Activated T-cell treated with anti-CD3 and anti-CD28 coated beads, Interleukin-2, amount 50 U/mL, for 1 hour (primary cell): ENCODE data around the gene LRP2BP.
"Not testable (repeated sequence)": the region's sequence is repeated elsewhere in the genome, so short reads cannot be mapped to it uniquely, and the experiment has no call there.

ENCODE experiments used
- DNase-seq: peaks from one replicate; pipeline ENCODE4 v3.0.0-alpha.2; 2020

LRP2BP gene

DNA sequence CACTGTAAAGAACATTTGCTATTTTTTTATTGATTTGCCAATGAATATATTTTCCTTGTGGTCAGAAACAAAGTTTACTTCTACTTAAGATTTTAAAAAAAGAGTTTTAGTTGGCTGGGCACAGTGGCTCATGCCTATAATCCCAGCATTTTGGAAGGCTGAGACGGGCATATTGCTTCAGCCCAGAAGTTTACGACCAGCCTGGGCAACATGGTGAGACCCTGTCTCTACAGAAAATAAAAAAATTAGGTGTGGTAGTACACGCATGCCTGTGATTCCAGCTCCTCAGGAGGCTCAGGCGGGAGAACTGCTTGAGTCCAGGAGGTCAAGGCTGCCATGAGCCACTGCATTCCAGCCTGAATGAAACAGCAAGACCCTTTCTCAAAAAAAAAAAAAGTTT lies 36.8 kb downstream of the LRP2BP start:
- no peak for DNase-seq

DNA sequence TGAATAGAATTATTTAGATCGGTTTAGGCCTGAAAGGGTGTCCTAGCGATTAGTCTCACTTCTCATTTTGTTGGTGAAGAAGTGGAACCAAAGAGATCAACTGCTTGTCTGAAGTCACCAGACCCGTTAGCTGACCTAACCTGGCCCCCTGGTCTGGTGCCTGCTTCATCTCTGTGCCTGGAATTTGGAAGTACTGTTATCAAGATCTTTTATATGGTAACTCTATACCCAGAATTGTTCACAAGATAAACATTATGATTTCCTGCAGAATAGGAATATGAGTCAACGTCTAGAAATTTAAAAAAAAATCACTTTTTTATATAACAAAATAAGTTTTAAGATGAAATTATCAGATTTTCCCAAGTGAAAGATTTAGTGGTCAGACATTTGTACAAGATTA lies 37.2 kb downstream of the LRP2BP start:
- no peak for DNase-seq

- DNase-seq: no peak
Observed at GRCh38 chr4:185357733-185358440, 37.8 kb downstream of the LRP2BP start.

GRCh38 chr4:185357211-185357610 lies 38.5 kb downstream of the LRP2BP start:
- no peak for DNase-seq

DNA sequence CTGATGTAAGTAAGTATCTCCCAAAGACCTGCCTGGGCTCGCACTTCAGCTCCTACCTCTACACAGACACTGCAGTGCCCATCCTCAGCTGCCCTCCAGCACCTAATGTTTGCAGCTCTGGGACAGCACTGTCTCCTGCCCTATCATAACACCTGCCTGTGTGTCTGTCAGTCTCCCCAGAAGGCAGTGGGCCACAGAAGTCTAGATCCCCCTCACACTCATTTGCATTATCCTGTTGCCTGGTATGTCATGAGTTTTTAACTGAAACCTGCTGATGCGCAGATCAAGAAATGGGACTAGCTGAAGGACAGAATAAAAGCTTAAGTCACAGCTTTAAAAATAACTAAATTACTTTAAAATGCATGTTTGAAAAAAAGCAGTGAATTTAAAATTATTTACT lies 43.0 kb downstream of the LRP2BP start:
- no peak for DNase-seq

- no peak for DNase-seq
Observed at GRCh38 chr4:185352202-185352601, 43.5 kb downstream of the LRP2BP start.

DNA sequence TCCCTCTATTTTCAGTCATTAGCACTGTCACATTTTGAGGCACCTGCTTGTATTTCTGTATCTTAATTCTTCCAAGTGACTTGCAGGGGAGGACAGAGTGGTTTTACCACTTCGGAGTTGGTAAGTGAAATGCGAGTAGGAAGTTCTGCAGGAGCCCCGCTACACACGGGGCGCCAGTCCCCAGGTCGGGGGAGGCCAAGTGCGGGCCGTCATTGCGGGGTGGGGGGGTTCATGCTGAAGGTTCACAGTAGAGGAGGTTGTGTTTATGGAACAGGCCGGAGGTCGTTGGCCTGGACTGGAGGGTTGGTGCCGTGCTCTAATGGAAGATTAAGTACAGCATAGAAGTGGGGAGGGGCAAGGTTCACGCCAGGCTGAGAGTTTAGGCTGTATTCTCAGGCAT lies 44.0 kb downstream of the LRP2BP start:
- no peak for DNase-seq

DNA sequence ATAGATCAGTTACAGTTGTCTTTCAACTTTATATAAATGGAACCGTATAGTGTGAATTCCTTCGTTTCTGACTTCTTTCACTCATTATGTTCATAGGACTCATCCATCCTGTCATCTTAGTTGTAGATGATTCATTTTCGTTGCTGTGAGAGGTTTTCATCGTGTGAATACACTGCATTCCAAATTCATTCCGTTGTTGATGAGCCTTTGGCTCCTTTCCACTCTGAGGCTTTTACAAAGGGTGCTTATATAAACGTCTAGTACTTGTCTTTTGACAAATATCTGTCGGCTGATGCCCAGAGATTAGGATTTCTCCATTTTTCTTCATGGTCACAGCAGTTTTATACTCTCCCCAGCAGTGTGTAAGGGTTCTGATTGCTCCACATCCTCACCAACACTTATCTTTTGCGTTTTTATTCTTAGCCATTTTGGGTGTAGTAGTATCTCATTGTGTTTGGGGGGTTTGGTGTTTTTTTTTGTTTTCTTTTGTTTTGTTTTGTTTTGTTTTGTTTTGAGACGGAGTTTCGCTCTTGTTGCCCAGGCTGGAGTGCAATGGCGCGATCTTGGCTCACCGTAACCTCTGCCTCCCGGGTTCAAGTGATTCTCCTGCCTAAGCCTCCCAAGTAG lies 48.6 kb downstream of the LRP2BP start:
- no peak for DNase-seq

GRCh38 chr4:185344743-185345538 lies 50.8 kb downstream of the LRP2BP start:
- DNase-seq: no peak

GRCh38 chr4:185343726-185344581 lies 51.8 kb downstream of the LRP2BP start:
- DNase-seq: no peak

- no peak for DNase-seq
Observed at GRCh38 chr4:185341841-185342240, 53.9 kb downstream of the LRP2BP start.

DNA sequence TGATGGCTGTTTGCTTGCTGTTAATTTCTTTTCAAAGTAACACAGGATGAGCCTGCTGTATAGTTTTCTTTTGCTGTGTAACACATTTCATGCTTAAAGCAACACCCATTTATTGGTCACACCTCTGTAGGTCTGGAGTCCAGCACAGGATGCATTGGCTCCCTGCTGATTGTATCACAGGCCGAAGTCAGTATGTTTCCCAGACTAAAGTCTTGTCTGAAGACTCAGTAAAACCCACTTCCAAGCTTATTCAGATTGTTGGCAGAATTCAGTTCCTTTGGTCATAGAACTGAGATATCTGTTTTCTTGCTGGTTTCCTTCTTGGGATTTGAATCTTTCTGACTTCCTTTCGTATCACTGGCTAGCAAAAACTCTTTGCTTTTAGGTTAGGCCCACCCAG lies 54.3 kb downstream of the LRP2BP start:
- no peak for DNase-seq

- DNase-seq: no peak
Observed at GRCh38 chr4:185339941-185340340, 55.8 kb downstream of the LRP2BP start.

DNA sequence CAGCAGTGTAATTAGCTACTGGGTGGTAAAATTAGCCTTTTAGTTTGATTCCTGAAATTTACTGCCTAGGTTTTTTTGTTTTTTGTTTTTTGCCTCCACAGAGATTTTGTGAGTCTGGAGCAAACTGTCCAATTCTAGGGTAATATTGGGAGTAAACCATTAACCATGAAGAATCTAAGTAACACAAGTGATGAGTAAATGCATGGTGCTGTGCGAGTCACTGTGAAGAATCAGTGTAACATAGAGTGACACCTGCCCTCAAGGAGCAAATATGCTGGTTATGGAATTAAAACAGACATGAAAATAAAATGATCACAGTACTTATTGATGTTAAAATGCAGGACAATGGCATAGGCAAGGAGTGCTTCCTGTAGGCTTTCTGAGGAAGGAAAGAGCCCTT lies 60.1 kb downstream of the LRP2BP start:
- DNase-seq: no peak

DNA sequence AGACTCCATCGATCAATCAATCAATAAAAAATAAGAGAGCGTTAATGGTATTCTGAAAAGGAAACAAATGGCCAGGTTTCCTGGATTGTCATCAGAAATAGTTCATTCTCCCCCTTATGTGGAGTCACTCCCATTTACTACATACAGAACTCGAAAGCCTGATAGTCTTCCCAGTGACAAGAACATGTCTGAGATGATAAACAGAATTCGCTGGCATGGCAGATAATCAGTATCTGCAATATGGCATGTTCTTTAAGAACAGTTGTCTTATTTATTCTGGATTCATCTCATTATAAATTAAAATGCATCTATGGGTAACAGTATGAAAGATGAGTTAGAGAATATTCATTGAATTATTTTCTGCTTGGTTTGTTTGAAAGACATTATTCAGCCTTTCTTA lies 61.4 kb downstream of the LRP2BP start:
- no peak for DNase-seq

DNA sequence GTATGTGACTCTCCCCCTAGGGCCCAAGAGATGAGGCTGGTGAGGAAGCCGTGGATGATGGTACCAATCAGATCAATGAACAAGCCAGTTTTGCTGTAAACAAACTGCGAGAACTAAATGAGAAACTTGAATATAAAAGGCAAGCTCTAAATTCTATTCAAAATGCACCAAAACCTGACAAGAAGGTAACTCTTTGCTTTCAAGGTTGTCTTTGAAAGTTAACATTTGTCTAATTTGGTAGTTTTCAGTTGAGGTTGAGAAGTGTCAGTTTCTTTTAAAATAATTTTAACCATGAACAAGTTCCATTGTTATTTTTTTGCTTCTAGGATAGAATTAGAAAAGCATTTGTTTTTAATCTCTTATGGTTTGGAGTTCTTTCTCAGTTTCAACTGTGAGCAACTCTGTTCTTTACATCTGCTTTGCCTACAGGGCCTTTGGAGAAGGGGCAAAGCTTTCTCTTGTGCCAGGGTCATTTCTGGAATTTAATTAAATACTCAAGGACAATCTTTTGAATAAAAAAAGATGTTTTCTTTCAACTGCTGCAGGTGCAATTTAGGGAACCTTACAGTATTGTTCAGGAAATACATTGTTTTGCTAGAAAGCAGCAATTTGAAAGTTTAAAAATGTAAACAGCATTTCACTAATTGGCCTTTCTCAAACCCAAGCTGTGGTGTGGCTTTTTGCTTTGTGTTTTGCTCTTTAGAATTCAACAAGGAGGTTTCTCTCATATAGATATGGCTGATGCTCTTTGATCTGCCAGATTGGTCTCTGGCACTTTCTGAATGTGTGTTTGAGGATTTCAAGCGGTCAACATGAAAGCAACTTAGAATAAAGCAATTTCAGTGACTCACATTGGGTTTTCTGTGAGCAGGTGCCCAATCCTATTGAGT lies 62.9 kb downstream of the LRP2BP start:
- DNase-seq: no peak

DNA sequence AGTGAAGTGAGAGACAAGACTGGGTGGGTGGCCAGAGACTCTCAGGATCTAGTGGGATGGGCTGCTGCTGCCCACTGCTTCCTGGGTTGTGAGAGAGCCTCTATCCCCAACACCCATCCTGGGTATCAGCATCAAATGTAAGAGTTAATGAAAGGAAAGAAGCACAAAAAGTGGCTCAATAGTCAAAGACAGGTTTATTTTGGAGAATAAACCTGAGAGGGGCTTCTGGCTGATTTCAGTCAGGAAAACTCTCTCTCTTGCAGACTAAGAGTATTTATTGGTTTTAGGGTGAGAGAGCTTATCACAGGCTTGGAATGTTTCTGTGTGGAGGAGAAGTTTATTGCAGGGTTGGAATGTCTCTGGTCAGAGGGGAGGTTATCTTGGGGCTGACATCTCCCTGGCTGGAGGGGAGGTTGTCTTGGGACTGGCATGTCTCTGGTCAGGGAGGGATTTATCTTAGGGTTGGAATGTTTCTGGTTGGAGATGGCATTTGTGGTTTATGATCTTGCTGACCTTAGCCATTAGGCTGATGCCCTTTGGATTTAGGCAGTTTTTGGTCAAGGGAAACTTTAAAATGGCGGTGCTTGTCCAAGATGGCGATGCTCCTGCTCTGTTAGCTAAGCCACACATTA lies 65.7 kb downstream of the LRP2BP start:
- not testable (repeated sequence) for DNase-seq

DNA sequence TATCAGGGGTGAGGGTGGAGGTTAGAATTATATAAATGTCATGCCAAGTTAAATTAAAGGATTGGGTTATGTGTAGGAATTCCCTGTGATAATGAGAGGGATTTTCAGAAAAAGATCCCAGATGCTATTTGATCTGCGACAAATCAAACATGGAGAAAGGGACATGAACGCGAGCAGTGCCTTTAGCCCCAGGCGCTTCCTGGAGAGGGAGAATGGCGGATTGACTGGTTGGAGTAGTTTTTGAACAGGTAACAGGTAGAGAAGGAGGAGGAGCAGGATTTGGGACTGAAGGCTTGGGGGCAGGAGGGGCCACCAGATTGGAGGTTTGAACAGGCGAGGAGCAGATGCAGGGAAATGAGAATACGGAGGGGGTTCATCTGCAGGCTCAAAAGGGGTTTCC lies 67.1 kb downstream of the LRP2BP start:
- no peak for DNase-seq

GRCh38 chr4:185325721-185326120 lies 70.0 kb downstream of the LRP2BP start:
- DNase-seq: not testable (repeated sequence)

DNA sequence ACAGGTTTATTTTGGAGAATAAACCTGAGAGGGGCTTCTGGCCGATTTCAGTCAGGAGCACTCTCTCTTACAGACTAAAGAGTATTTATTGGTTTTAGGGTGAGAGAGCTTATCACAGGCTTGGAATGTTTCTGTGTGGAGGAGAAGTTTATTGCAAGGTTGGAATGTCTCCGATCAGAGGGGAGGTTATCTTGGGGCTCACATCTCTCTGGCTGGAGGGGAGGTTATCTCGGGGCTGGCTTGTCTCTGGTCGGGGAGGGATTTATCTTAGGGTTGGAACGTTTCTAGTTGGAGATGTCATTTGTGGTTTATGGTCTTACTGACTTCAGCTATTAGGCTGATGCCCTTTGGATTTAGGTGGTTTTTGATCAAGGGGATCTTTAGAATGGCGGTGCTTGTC lies 71.4 kb downstream of the LRP2BP start:
- not testable (repeated sequence) for DNase-seq

DNA sequence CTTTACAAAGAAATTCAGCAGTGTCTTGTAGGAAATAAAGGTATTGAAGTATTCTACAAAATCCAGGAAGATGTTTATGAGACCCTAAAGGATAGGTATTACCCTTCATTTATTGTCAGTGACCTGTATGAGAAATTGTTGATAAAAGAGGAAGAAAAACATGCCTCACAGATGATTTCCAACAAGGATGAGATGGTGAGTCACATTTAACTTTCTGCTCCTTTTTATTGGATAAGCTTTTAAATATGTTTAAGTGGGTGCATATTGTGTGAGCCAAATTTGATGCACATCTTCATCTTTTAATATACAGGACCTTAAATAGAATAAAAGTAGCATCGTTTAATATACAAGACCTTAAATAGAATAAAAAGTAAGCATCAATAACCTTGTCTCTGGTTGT lies 72.1 kb downstream of the LRP2BP start:
- DNase-seq: no peak

DNA sequence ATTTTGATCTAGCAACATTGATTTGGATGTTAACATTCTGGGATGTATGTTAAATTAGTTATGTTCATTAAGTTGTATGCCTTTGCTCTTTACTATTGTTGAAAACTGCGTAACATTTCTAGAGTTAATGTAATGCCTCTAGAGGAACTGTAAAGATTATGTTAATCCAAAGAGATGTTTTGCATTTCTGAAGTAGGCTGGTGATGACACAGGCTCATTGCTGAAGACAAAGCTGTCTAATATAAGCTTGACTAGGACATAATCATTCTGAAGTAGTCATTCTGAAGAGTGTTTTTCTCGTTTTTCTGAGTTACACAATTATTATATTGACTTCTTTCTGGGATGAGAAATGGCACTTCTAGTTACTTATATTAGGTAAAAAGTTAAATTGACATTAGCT lies 72.9 kb downstream of the LRP2BP start:
- DNase-seq: no peak
